ENCODE measurements around the gene OR10V1.

The OR10V1 gene

GRCh38 chr11:59674291-59674690 lies 39.4 kb downstream of the OR10V1 start:
- Histone ChIP-seq H3K79me2 (ENCODE audit: low read length) (no peaks in the 10 kb centered on the region), H3K4me2 (ENCODE audit: low read depth, low read length) (no peak overlapping the region), H4K20me1 (ENCODE audit: insufficient read depth, low read length) (no peaks in the 10 kb centered on the region), H3K9me2 (replicated peaks; ENCODE audit: insufficient read depth, low read length) (no peaks in the 10 kb centered on the region), H3K27me3 (replicated peaks; ENCODE audit: insufficient read depth, low read length) (no peaks in the 10 kb centered on the region), H3F3A (ENCODE audit: insufficient read depth, low read length) (no peaks in the 10 kb centered on the region), H3K36me3 (replicated peaks; ENCODE audit: insufficient read depth, low read length) (no peaks in the 10 kb centered on the region), H3K9me3 (replicated peaks; ENCODE audit: insufficient read depth, low read length) (no peaks in the 10 kb centered on the region), H2AFZ (ENCODE audit: low read length) (no peak overlapping the region), H3K9ac (ENCODE audit: low read length) (no peak overlapping the region), H3K4me1 (ENCODE audit: low read length) (peaks cover 6% of the 10 kb centered on the region; the same call in 1 of the 2 replicates), H3K4me3 (ENCODE audit: low read length) (no peak overlapping the region), H3K27ac (ENCODE audit: low read length) (no peak overlapping the region)
- DNase-seq = no peak
- no peak for TF ChIP-seq EZH2 (optimal IDR thresholded peaks at IDR 0.05; ENCODE audit: low read depth, low read length)
- no peak for TF ChIP-seq EZH2phosphoT487 (IDR thresholded peaks at IDR 0.05; ENCODE audit: low read length)
- TF ChIP-seq CTCF (IDR thresholded peaks at IDR 0.05; ENCODE audit: low read length) = no peak

- no peaks in the 10 kb centered on the region for H3K9me3 ChIP-seq (replicated peaks; ENCODE audit: insufficient read depth, low read length)
- no peaks in the 10 kb centered on the region for H3F3A ChIP-seq (ENCODE audit: insufficient read depth, low read length)
- no peak overlapping the region for H2AFZ ChIP-seq (ENCODE audit: low read length)
- no peak overlapping the region for H3K4me3 ChIP-seq (ENCODE audit: low read length)
- H3K79me2 ChIP-seq (ENCODE audit: low read length) = peaks cover 4% of the 10 kb centered on the region
- H3K4me1 ChIP-seq (ENCODE audit: low read length) = peaks cover 6% of the 10 kb centered on the region; the same call in 1 of the 2 replicates
- no peaks in the 10 kb centered on the region for H3K27me3 ChIP-seq (replicated peaks; ENCODE audit: insufficient read depth, low read length)
- no peak overlapping the region for H3K27ac ChIP-seq (ENCODE audit: low read length)
- no peaks in the 10 kb centered on the region for H4K20me1 ChIP-seq (ENCODE audit: insufficient read depth, low read length)
- H3K9ac ChIP-seq (ENCODE audit: low read length) = no peak overlapping the region
- H3K4me2 ChIP-seq (ENCODE audit: low read depth, low read length) = no peak overlapping the region
- H3K36me3 ChIP-seq (replicated peaks; ENCODE audit: insufficient read depth, low read length) = no peaks in the 10 kb centered on the region
- no peaks in the 10 kb centered on the region for H3K9me2 ChIP-seq (replicated peaks; ENCODE audit: insufficient read depth, low read length)
- DNase-seq = no peak
- TF ChIP-seq CTCF (IDR thresholded peaks at IDR 0.05; ENCODE audit: low read length) = no peak
- TF ChIP-seq EZH2 (optimal IDR thresholded peaks at IDR 0.05; ENCODE audit: low read depth, low read length) = no peak
These were observed 40.4 kb downstream of the OR10V1 start for GRCh38 chr11:59673291-59673690.

- H3F3A ChIP-seq (ENCODE audit: insufficient read depth, low read length) = no peaks in the 10 kb centered on the region
These were observed 42.2 kb downstream of the OR10V1 start for GRCh38 chr11:59671471-59671870.

More at GRCh38 chr11:59671471-59671870, 42.2 kb downstream of the OR10V1 start:
- Histone ChIP-seq H4K20me1 (ENCODE audit: insufficient read depth, low read length) (no peaks in the 10 kb centered on the region), H3K4me3 (ENCODE audit: low read length) (no peak overlapping the region), H3K4me2 (ENCODE audit: low read depth, low read length) (no peak overlapping the region), H2AFZ (ENCODE audit: low read length) (no peak overlapping the region), H3K79me2 (ENCODE audit: low read length) (peaks cover 22% of the 10 kb centered on the region), H3K27ac (ENCODE audit: low read length) (no peak overlapping the region), H3K9ac (ENCODE audit: low read length) (no peak overlapping the region), H3K4me1 (ENCODE audit: low read length) (peaks cover 20% of the 10 kb centered on the region), H3K27me3 (replicated peaks; ENCODE audit: insufficient read depth, low read length) (no peaks in the 10 kb centered on the region), H3K36me3 (replicated peaks; ENCODE audit: insufficient read depth, low read length) (peaks cover 2% of the 10 kb centered on the region; the same call in 1 of the 2 replicates), H3K9me3 (replicated peaks; ENCODE audit: insufficient read depth, low read length) (no peaks in the 10 kb centered on the region), H3K9me2 (replicated peaks; ENCODE audit: insufficient read depth, low read length) (no peaks in the 10 kb centered on the region)
- DNase-seq = no peak
- TF ChIP-seq EZH2 (optimal IDR thresholded peaks at IDR 0.05; ENCODE audit: low read depth, low read length) = no peak
- TF ChIP-seq EZH2phosphoT487 (IDR thresholded peaks at IDR 0.05; ENCODE audit: low read length) = no peak
- no peak for TF ChIP-seq CTCF (IDR thresholded peaks at IDR 0.05; ENCODE audit: low read length)
